PC-9 (cell line): Measurements from ENCODE around the gene WNK1.

Source experiments
- CTCF ChIP-seq: fragments of 200-600 bp; sonication (generic); conservative IDR thresholded peaks from 2 replicates; pipeline ENCODE4 v1.6.1; 2017; ENCODE audit warnings: mixed run types, antibody characterized with exemption, mild to moderate bottlenecking, moderate library complexity
- EZH2 ChIP-seq: fragments of 200-600 bp; sonication (generic); IDR thresholded peaks from 2 replicates; pipeline ENCODE4 v1.8.0; 2017; ENCODE audit warnings: antibody characterized with exemption, low read depth

GRCh38 chr12:846421-846820, 94.0 kb downstream of the WNK1 start:
- TF ChIP-seq CTCF (no peak), EZH2 (no peak)
